DMS79 treated with DMSO at 0.1 percent for 48 hours (cell line): Measurements from ENCODE around the gene CCDC93.
"Not testable (repeated sequence)": the region's sequence is repeated elsewhere in the genome, so short reads cannot be mapped to it uniquely, and the experiment has no call there.

Experiments used
- DNase-seq: peaks from one replicate; lab custom pipeline; 2025; lab: John Stamatoyannopoulos, UW

Gene CCDC93

GRCh38 chr2:117952701-117953100, 61.2 kb downstream of the CCDC93 start:
- no peak for DNase-seq

GRCh38 chr2:117952228-117952627, 61.6 kb downstream of the CCDC93 start:
- DNase-seq = no peak

- no peak for DNase-seq
Observed at GRCh38 chr2:117949806-117950205, 64.1 kb downstream of the CCDC93 start.

GRCh38 chr2:117948615-117949014, 65.3 kb downstream of the CCDC93 start:
- DNase-seq = no peak

GRCh38 chr2:117945296-117945695, 68.6 kb downstream of the CCDC93 start:
- DNase-seq = no peak

- DNase-seq = no peak
Observed at GRCh38 chr2:117944816-117945215, 69.1 kb downstream of the CCDC93 start.

GRCh38 chr2:117943013-117943672, 70.7 kb downstream of the CCDC93 start:
- DNase-seq = no peak

- DNase-seq = no peak
Observed at GRCh38 chr2:117942551-117942950, 71.3 kb downstream of the CCDC93 start.

GRCh38 chr2:117941693-117942092, 72.2 kb downstream of the CCDC93 start:
- no peak for DNase-seq

GRCh38 chr2:117940436-117940835, 73.4 kb downstream of the CCDC93 start:
- no peak for DNase-seq

GRCh38 chr2:117938611-117939010, 75.3 kb downstream of the CCDC93 start:
- no peak for DNase-seq

- DNase-seq = no peak
Observed at GRCh38 chr2:117936871-117937428, 76.9 kb downstream of the CCDC93 start.

- DNase-seq = no peak
Observed at GRCh38 chr2:117935954-117936353, 77.9 kb downstream of the CCDC93 start.

- no peak for DNase-seq
Observed at GRCh38 chr2:117935456-117935855, 78.4 kb downstream of the CCDC93 start.

- DNase-seq = no peak
Observed at GRCh38 chr2:117933884-117934354, 80.0 kb downstream of the CCDC93 start.

- no peak for DNase-seq
Observed at GRCh38 chr2:117931978-117932377, 81.9 kb downstream of the CCDC93 start.

- DNase-seq = no peak
Observed at GRCh38 chr2:117931266-117931665, 82.6 kb downstream of the CCDC93 start.

- DNase-seq = no peak
Observed at GRCh38 chr2:117930775-117931174, 83.1 kb downstream of the CCDC93 start.

- DNase-seq = not testable (repeated sequence)
Observed at GRCh38 chr2:117923471-117923870, 90.4 kb downstream of the CCDC93 start.

GRCh38 chr2:117921520-117921919, 92.3 kb downstream of the CCDC93 start:
- no peak for DNase-seq

- no peak for DNase-seq
Observed at GRCh38 chr2:117918608-117919007, 95.3 kb downstream of the CCDC93 start.

- no peak for DNase-seq
Observed at GRCh38 chr2:117917223-117917917, 96.5 kb downstream of the CCDC93 start.

- no peak for DNase-seq
Observed at GRCh38 chr2:117902933-117903332, 110.9 kb downstream of the CCDC93 start.
